Neutrophil (primary cell): ENCODE results near the gene NCEH1.
A peak's percentile ranks its signal among the peaks of the same experiment; 100 is the strongest.

ENCODE experiments used
- H3K27ac ChIP-seq: fragments of 200-600 bp; sonication (generic); 2 replicates; pipeline ENCODE4 v1.5.1; 2016; ENCODE audit warnings: mild to moderate bottlenecking, moderate library complexity
- H3K27me3 ChIP-seq: fragments of 200-600 bp; sonication (generic); 2 replicates; pipeline ENCODE4 v1.6.0; 2016; ENCODE audit warnings: mild to moderate bottlenecking
- H3K36me3 ChIP-seq: fragments of 200-600 bp; sonication (generic); 2 replicates; pipeline ENCODE4 v1.5.1; 2017
- H3K4me1 ChIP-seq, 2 experiments: fragments of 200-600 bp in 1 of 2; sonication (generic) in 1 of 2; 1 replicate in 1 of 2; 2 replicates in 1 of 2; pipeline versions ENCODE4 v1.5.1 to v1.6.1; 2013 to 2016; ENCODE audit warnings: low read depth in 1 of 2, low read length in 1 of 2, mild to moderate bottlenecking in 1 of 2, moderate library complexity in 1 of 2; ENCODE audit not compliant: control insufficient read depth in 1 of 2, insufficient read depth in 1 of 2
- H3K4me3 ChIP-seq, 2 experiments: fragments of 200-600 bp in 1 of 2; sonication (generic) in 1 of 2; 1 replicate in 1 of 2; 2 replicates in 1 of 2; pipeline ENCODE4 v1.5.1; 2013 to 2016; ENCODE audit warnings: low read depth in 1 of 2, low read length in 1 of 2, mild to moderate bottlenecking in 1 of 2, moderate library complexity in 1 of 2
- H3K9me3 ChIP-seq: fragments of 200-600 bp; sonication (generic); 2 replicates; pipeline ENCODE4 v1.5.1; 2016
- TF ChIP-seq, protein P1 (sequence below): fragments of 200-600 bp; sonication (generic); IDR thresholded peaks from 2 replicates; pipeline ENCODE4 v1.5.1; 2016; ENCODE audit warnings: antibody characterized with exemption

NCEH1 gene

DNA sequence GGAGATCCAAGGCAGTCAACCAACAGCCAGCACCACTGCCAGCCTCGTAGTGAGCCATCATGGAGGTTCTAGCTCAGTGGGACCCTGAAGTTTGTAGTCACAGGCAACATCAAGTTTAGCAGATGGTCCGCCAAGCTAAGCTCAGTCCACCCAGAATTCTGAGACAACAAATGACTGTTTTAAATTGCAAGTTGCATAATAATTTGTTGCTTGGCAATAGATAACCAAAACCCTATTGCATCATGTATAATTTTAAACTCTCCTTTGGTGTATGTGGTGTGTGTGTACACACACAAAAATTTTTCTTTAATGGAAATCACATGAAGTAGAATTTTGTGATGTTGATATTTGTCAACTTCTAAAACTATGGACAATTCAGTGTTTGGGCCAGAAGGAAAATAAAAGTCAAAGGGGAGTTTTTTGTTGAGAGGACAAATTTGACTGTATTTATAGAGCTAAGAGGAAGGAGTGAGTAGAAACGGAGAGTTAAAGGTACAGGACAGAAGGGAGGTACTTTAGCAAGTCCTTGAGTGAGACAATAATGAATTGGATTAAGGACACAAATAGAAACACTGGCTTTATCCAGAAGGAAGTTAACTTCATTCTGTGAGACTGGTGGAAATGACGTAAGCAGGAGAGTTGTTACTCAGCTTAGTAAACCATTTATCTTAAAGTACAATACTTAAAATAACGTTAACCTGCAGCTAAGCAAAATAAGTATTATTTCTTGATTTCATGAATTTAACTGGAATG is 83.6 kb downstream of the NCEH1 start:
- H3K9me3 ChIP-seq = no peaks in the 10 kb centered on the region

GRCh38 chr3:172626021-172626640 is 84.7 kb downstream of the NCEH1 start:
- Histone ChIP-seq H3K9me3 (no peaks in the 10 kb centered on the region), H3K4me3 (no peak overlapping the region), H3K27me3 (no peaks in the 10 kb centered on the region), H3K4me1 (no peaks in the 10 kb centered on the region), H3K36me3 (no peaks in the 10 kb centered on the region), H3K27ac (no peak overlapping the region)
- TF ChIP-seq, protein P1, sequence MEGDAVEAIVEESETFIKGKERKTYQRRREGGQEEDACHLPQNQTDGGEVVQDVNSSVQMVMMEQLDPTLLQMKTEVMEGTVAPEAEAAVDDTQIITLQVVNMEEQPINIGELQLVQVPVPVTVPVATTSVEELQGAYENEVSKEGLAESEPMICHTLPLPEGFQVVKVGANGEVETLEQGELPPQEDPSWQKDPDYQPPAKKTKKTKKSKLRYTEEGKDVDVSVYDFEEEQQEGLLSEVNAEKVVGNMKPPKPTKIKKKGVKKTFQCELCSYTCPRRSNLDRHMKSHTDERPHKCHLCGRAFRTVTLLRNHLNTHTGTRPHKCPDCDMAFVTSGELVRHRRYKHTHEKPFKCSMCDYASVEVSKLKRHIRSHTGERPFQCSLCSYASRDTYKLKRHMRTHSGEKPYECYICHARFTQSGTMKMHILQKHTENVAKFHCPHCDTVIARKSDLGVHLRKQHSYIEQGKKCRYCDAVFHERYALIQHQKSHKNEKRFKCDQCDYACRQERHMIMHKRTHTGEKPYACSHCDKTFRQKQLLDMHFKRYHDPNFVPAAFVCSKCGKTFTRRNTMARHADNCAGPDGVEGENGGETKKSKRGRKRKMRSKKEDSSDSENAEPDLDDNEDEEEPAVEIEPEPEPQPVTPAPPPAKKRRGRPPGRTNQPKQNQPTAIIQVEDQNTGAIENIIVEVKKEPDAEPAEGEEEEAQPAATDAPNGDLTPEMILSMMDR = no peak

More for the DNA sequence above, 83.6 kb downstream of the NCEH1 start:
- H3K4me1 ChIP-seq = no peaks in the 10 kb centered on the region
- H3K27ac ChIP-seq = no peak overlapping the region
- no peaks in the 10 kb centered on the region for H3K36me3 ChIP-seq
- TF ChIP-seq, protein P1 = no peak
- H3K27me3 ChIP-seq = no peaks in the 10 kb centered on the region
- no peak overlapping the region for H3K4me3 ChIP-seq

GRCh38 chr3:172625404-172625803 is 85.5 kb downstream of the NCEH1 start:
- Histone ChIP-seq H3K27me3 (no peaks in the 10 kb centered on the region), H3K4me3 (no peak overlapping the region), H3K27ac (no peak overlapping the region), H3K4me1 (no peaks in the 10 kb centered on the region), H3K9me3 (no peaks in the 10 kb centered on the region), H3K36me3 (no peaks in the 10 kb centered on the region)
- TF ChIP-seq, protein P1 = no peak

DNA sequence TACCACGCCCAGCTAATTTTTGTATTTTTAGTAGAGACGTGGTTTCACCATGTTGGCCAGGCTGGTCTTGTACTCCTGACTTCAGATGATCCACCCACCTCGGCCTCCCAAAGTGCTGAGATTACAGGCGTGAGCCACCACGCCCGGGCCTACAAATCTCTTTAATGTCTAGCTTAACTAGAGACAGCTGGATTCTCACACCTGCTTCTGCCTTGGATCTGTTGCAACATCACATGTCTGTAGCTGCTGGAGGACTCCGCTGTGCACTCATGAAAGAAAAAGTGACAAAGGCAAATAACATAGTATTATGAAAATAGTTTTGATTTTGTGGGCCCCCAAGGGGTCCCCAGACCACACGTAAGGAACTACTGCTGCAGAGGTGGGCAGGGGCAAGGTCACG is 85.9 kb downstream of the NCEH1 start:
- no peaks in the 10 kb centered on the region for H3K9me3 ChIP-seq
- TF ChIP-seq, protein P1 = no peak
- H3K27me3 ChIP-seq = no peaks in the 10 kb centered on the region
- no peak overlapping the region for H3K4me3 ChIP-seq
- no peak overlapping the region for H3K27ac ChIP-seq
- no peaks in the 10 kb centered on the region for H3K4me1 ChIP-seq
- no peaks in the 10 kb centered on the region for H3K36me3 ChIP-seq

GRCh38 chr3:172622916-172623700 is 87.8 kb downstream of the NCEH1 start:
- no peaks in the 10 kb centered on the region for H3K36me3 ChIP-seq
- no peaks in the 10 kb centered on the region for H3K9me3 ChIP-seq
- H3K4me1 ChIP-seq = no peaks in the 10 kb centered on the region
- no peaks in the 10 kb centered on the region for H3K27me3 ChIP-seq
- TF ChIP-seq, protein P1 = peak; percentile 28
- no peak overlapping the region for H3K27ac ChIP-seq
- H3K4me3 ChIP-seq = no peak overlapping the region
